ENCODE measurements around the gene INTS3.

INTS3 gene, protein sequence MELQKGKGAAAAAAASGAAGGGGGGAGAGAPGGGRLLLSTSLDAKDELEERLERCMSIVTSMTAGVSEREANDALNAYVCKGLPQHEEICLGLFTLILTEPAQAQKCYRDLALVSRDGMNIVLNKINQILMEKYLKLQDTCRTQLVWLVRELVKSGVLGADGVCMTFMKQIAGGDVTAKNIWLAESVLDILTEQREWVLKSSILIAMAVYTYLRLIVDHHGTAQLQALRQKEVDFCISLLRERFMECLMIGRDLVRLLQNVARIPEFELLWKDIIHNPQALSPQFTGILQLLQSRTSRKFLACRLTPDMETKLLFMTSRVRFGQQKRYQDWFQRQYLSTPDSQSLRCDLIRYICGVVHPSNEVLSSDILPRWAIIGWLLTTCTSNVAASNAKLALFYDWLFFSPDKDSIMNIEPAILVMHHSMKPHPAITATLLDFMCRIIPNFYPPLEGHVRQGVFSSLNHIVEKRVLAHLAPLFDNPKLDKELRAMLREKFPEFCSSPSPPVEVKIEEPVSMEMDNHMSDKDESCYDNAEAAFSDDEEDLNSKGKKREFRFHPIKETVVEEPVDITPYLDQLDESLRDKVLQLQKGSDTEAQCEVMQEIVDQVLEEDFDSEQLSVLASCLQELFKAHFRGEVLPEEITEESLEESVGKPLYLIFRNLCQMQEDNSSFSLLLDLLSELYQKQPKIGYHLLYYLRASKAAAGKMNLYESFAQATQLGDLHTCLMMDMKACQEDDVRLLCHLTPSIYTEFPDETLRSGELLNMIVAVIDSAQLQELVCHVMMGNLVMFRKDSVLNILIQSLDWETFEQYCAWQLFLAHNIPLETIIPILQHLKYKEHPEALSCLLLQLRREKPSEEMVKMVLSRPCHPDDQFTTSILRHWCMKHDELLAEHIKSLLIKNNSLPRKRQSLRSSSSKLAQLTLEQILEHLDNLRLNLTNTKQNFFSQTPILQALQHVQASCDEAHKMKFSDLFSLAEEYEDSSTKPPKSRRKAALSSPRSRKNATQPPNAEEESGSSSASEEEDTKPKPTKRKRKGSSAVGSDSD

DNA sequence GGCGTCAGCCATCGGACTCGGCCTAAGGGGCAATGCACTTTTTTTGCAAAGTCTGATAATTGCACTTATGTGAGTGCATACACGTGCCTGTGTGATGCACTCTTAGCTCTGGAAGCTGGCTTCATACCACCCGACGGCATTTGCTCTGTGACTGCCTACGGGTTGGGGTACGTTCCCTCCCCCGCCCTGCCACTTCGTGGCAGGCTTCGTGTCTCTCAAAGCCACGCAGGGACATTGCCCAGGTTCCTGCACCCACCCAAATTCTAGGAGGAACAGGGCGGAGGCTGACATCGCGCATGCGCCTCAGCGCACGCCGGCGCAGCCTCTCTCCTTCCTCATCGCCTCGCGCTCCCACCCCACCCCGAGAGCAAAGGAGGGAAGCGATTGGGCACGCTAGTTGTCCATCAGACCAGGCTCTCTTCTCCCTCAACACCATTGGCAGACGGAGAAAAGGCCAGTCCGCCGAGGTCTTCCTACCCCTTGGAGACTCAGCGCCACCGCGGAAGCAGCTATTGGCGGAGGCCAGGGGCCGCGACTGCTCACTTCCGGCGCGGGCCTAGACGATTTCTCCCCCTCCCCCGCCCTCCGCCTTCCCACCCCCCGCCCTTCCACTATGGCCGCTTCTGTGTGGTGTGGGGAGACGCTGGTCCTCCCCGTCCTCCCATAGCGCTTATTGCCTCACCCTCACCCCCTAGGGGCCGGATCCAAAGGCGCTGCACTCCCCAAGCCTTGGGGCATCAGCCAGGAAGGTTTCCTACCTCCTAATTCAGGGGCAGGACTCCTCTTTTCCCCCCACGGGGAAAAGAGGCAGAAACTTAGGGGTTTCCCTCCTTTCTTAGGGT lies at the start of gene INTS3:
Gene INTS3, plus strand, starts transcription at position 588 of the 842 bp plus-strand sequence. CDS start 585 bp downstream, outside the sequence.
- TF ChIP-seq CTCF (IDR thresholded peaks at IDR 0.05; ENCODE audit: low read depth, low read length, missing control alignments) = no peak
- DNase-seq (ENCODE audit: extremely low read depth, low read depth) = peak; percentile 100
- H3K4me3 ChIP-seq (replicated peaks; ENCODE audit: low read depth, low read length) = peak within 1 kb of the TSS; percentile 97

DNA sequence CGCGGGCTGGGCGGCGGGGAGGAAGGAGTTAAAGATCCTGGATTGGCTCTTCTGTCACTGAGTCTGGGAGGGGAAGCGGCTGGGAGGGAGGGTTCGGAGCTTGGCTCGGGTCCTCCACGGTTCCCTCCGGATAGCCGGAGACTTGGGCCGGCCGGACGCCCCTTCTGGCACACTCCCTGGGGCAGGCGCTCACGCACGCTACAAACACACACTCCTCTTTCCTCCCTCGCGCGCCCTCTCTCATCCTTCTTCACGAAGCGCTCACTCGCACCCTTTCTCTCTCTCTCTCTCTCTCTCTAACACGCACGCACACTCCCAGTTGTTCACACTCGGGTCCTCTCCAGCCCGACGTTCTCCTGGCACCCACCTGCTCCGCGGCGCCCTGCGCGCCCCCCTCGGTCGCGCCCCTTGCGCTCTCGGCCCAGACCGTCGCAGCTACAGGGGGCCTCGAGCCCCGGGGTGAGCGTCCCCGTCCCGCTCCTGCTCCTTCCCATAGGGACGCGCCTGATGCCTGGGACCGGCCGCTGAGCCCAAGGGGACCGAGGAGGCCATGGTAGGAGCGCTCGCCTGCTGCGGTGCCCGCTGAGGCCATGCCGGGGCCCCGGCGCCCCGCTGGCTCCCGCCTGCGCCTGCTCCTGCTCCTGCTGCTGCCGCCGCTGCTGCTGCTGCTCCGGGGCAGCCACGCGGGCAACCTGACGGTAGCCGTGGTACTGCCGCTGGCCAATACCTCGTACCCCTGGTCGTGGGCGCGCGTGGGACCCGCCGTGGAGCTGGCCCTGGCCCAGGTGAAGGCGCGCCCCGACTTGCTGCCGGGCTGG lies 49.1 kb upstream of the INTS3 start, which contains the start of gene NPR1:
Gene NPR1, plus strand, starts transcription at position 170 of the 818 bp plus-strand sequence. Its CDS starts 421 bp downstream, at position 591.
- TF ChIP-seq CTCF (IDR thresholded peaks at IDR 0.05; ENCODE audit: low read depth, low read length, missing control alignments) = no peak
- peak within 1 kb of the TSS; percentile 21 for H3K4me3 ChIP-seq (replicated peaks; ENCODE audit: low read depth, low read length)
- no peak for DNase-seq (ENCODE audit: extremely low read depth, low read depth)

DNA sequence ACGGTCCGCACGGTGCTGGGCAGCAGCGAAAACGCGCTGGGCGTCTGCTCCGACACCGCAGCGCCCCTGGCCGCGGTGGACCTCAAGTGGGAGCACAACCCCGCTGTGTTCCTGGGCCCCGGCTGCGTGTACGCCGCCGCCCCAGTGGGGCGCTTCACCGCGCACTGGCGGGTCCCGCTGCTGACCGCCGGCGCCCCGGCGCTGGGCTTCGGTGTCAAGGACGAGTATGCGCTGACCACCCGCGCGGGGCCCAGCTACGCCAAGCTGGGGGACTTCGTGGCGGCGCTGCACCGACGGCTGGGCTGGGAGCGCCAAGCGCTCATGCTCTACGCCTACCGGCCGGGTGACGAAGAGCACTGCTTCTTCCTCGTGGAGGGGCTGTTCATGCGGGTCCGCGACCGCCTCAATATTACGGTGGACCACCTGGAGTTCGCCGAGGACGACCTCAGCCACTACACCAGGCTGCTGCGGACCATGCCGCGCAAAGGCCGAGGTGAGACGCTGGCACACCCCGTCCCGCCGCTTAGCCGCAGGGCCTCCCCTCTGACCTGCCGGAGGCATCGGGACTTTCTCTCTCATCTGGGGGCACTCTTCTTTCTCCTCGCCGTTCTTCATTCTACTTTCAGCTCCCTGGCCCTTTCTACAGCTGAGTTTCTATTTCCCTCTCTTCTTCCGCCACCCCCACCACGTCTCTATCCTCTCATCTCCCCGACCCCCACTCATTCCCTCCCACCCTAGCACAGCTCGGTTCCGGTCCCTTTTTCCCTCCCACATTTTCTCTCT lies 48.3 kb upstream of the INTS3 start:
- TF ChIP-seq CTCF (IDR thresholded peaks at IDR 0.05; ENCODE audit: low read depth, low read length, missing control alignments) = peak; percentile 9
- no peak for DNase-seq (ENCODE audit: extremely low read depth, low read depth)
- H3K4me3 ChIP-seq (replicated peaks; ENCODE audit: low read depth, low read length) = peak overlapping the region; percentile 21; the same call in 1 of the 2 replicates

DNA sequence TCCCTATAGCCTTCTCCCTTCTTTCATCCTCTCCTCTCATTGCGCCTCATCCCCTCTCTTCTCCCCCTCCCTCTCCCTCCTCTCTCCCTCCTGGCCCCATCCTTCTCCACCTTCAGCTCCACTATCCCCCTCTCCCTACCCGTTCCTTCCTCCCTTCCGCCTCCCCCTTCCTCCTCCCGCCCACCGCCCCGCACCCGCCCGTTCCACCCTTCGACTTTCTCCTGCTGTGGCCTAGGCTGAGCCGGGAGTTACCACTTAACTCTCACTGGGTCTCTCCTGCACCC lies 47.8 kb upstream of the INTS3 start:
- TF ChIP-seq CTCF (IDR thresholded peaks at IDR 0.05; ENCODE audit: low read depth, low read length, missing control alignments) = no peak
- no peak overlapping the region for H3K4me3 ChIP-seq (replicated peaks; ENCODE audit: low read depth, low read length)
- no peak for DNase-seq (ENCODE audit: extremely low read depth, low read depth)

- H3K4me3 ChIP-seq (replicated peaks; ENCODE audit: low read depth, low read length) = no peak overlapping the region
- no peak for DNase-seq (ENCODE audit: extremely low read depth, low read depth)
- no peak for TF ChIP-seq CTCF (IDR thresholded peaks at IDR 0.05; ENCODE audit: low read depth, low read length, missing control alignments)
Measured at GRCh38 chr1:153682730-153683129, 45.1 kb upstream of the INTS3 start.

Data from HFF-Myc (cell line).